Testis (tissue), 3 donors: Measurements from ENCODE around the gene KIAA0753. TPM values are rescaled to one million over a fixed set of nuclear protein-coding genes. Genes with fewer than 3 reads are reported as not detected.

Source experiments
- DNase-seq: peaks from one replicate; pipeline ENCODE4 v3.0.0-alpha.2; 2019
- H3K27ac ChIP-seq, 2 donors: fragments of 200-600 bp; sonication (generic); one replicate each; pipeline ENCODE4 v1.5.1; 2019
- H3K27me3 ChIP-seq: fragments of 200-600 bp; sonication (generic); one replicate; pipeline ENCODE4 v1.5.1; 2019
- H3K36me3 ChIP-seq: fragments of 200-600 bp; sonication (generic); one replicate; pipeline ENCODE4 v1.5.1; 2017; ENCODE audit warnings: low read depth; ENCODE audit errors: missing control alignments
- H3K4me1 ChIP-seq: fragments of 200-600 bp; sonication (generic); one replicate; pipeline ENCODE4 v1.5.1; 2019
- H3K4me3 ChIP-seq, 2 donors: fragments of 200-600 bp; sonication (generic); one replicate each; pipeline ENCODE4 v1.5.1; 2017 to 2019
- H3K9me3 ChIP-seq: fragments of 200-600 bp; sonication (generic); one replicate; pipeline ENCODE4 v1.5.1; 2017
- POLR2A ChIP-seq: fragments of 450-650 bp; IDR thresholded peaks from one replicate; pipeline ENCODE4 v1.6.1; 2017; ENCODE audit warnings: antibody characterized with exemption, mild to moderate bottlenecking, moderate library complexity
- WGBS, 2 donors: methylation state at CpG; one replicate each; pipeline ENCODE4 v1.1.5; 2018; 5-methylcytosine and 5-hydroxymethylcytosine counted together
- intact Hi-C: fragments of 100-400 bp; cut with DNase I; formaldehyde crosslinking; loops from one replicate; pipeline ENCODE4 v1.15.1; 2023; ENCODE audit warnings: low total_unique reads
- polyA plus RNA-seq: library from polyadenylated mRNA; stranded (reverse); fragments of 350-450 nt; fragmentation: Illumina TruSeq; extraction: RNeasy Lipid Tissue Mini Kit (QIAGEN cat#74804); gene quantifications from one replicate; pipeline ENCODE4 v1.2.3, GENCODE V29; 2014; ENCODE audit warnings: low read depth, low replicate concordance; ENCODE audit not compliant: insufficient read depth
- total RNA-seq, 2 donors: library from RNA; depleted of rRNA; stranded (reverse); fragments of >200 nt; gene quantifications; one replicate each; pipeline ENCODE4 v1.2.3, GENCODE V29; 2016
- TF ChIP-seq, protein P1 (sequence below), 3 experiments: fragments of 450-650 bp in 2 of 3; fragments of 200-600 bp in 1 of 3; sonication (generic) in 1 of 3; IDR thresholded peaks; one replicate each; pipeline ENCODE4 v1.5.1; 2016 to 2019; ENCODE audit warnings: antibody characterized with exemption in 3 of 3, mild to moderate bottlenecking in 2 of 3, moderate library complexity in 1 of 3

Gene KIAA0753
- total and polyA plus RNA-seq, 3 donors from 2014 or later = 43.9 to 59.8 (median 44.7) TPM

DNA sequence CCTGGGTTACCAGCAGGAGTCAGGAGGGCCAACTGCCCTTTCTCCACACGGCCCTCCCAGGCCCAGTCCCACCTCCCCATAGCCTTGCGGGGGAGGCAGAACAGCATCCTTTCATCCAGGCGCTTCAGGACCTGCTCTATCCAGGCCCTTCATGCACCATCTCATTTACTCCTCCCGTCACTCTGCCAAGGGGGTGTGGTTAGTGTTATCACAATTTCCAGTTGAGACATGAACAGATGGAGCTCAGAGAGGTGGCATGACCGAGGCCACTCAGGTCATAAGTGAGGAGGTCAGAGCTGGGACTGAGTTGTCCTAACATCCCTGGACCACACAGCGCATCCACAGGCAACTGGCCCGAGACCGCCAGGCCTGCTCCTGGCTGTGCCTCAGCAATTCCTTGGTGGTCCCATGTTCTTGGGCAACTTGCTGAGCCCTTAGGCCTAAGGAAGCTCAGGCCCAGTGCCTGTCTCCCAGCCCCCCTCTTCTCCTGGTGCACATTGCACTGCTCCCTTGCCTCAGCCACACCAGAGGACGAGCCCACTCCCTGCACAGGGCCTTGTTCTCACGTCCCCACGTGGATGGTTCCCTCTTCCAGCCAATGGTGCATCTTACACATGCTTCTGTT lies 34.8 kb upstream of the KIAA0753 start:
- Histone ChIP-seq H3K4me3 (no peak overlapping the region), H3K27me3 (no peaks in the 10 kb centered on the region), H3K36me3 (no peaks in the 10 kb centered on the region), H3K27ac (no peak overlapping the region), H3K4me1 (no peaks in the 10 kb centered on the region), H3K9me3 (no peaks in the 10 kb centered on the region)
- TF ChIP-seq POLR2A = no peak
- TF ChIP-seq, protein P1, sequence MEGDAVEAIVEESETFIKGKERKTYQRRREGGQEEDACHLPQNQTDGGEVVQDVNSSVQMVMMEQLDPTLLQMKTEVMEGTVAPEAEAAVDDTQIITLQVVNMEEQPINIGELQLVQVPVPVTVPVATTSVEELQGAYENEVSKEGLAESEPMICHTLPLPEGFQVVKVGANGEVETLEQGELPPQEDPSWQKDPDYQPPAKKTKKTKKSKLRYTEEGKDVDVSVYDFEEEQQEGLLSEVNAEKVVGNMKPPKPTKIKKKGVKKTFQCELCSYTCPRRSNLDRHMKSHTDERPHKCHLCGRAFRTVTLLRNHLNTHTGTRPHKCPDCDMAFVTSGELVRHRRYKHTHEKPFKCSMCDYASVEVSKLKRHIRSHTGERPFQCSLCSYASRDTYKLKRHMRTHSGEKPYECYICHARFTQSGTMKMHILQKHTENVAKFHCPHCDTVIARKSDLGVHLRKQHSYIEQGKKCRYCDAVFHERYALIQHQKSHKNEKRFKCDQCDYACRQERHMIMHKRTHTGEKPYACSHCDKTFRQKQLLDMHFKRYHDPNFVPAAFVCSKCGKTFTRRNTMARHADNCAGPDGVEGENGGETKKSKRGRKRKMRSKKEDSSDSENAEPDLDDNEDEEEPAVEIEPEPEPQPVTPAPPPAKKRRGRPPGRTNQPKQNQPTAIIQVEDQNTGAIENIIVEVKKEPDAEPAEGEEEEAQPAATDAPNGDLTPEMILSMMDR (IDR thresholded peaks at IDR 0.05) = no peak
- intact Hi-C loops = no loop called here
- WGBS, 2 donors = 82 to 86% methylated on average over 9 to 11 of the region's 11 CpGs
- no peak for DNase-seq

DNA sequence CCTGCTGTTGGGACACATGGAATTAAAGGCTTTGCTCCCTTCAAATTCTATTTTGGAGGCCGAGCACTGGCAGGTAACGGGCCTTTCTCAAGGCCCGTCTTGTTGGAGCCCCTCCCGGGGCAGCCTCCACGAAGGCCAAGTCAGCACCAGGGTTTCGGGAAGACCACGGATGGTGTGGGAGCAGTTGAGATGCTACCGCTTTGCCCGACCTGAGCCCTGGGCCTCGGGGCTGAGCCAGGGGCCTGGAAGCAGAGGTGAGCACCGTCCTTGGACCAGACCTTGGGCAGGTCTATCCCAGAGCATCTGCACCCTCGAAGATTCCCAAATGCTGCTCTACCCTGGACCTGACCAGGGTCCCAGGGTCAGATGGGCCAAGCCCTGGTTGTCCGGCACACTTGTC lies 34.1 kb upstream of the KIAA0753 start:
- no peaks in the 10 kb centered on the region for H3K36me3 ChIP-seq
- intact Hi-C loops = no loop called here
- DNase-seq = no peak
- TF ChIP-seq, protein P1 (IDR thresholded peaks at IDR 0.05) = no peak
- no peak for TF ChIP-seq POLR2A
- no peak overlapping the region for H3K27ac ChIP-seq
- no peaks in the 10 kb centered on the region for H3K9me3 ChIP-seq
- no peak overlapping the region for H3K4me3 ChIP-seq
- 93 to 94% methylated on average over 7 to 13 of the region's 13 CpGs for WGBS, 2 donors
- no peaks in the 10 kb centered on the region for H3K27me3 ChIP-seq
- no peaks in the 10 kb centered on the region for H3K4me1 ChIP-seq

DNA sequence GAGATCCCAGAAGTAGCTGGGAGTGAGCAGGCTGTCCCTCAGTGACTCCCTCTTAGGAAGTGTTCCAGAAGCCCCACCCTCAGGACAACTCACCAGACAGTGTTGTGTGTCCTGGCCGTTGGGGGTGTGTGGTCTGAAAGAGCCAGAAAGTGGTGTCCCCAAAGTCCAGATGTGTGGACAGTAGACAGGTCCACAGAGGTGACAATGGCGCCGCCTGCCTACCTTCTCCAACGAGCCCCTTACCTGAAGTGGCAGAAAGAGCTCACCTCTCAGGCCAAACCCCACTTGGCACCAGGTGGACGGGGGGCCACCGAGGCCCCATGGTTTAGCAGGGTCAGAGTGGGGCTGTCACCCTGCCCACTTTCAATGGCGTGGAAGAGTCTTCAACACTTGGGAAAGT lies 30.9 kb upstream of the KIAA0753 start:
- no peaks in the 10 kb centered on the region for H3K27me3 ChIP-seq
- WGBS, 2 donors = 88 to 96% methylated on average over 6 to 7 of the region's 7 CpGs
- H3K4me3 ChIP-seq = no peak overlapping the region
- no peak overlapping the region for H3K27ac ChIP-seq
- H3K36me3 ChIP-seq = no peaks in the 10 kb centered on the region
- H3K9me3 ChIP-seq = no peaks in the 10 kb centered on the region
- intact Hi-C loops = no loop called here
- no peaks in the 10 kb centered on the region for H3K4me1 ChIP-seq
- no peak for DNase-seq
- no peak for TF ChIP-seq POLR2A
- TF ChIP-seq, protein P1 (IDR thresholded peaks at IDR 0.05) = no peak

DNA sequence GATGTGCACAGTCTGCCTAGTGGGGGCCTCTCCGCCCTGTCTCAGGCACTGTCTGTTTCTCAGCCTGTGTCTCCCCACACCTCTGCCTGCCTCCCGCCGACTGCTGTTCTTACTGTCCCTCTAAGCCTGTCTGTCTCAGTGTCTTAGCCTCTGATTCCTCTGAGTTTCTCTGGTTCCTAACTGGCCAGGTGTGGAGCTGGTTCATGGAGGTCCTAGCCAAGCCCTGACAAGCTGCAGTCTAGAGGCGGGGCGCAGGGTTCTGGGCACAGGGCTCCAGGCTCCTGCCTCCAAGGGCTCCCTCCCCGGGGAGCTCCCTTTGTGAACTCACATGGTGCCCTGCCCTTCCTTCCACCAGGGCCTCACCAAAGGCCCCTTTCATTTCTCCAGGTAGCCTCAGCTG lies 30.5 kb upstream of the KIAA0753 start:
- Histone ChIP-seq H3K9me3 (no peaks in the 10 kb centered on the region), H3K27ac (no peak overlapping the region), H3K27me3 (no peaks in the 10 kb centered on the region), H3K4me1 (no peaks in the 10 kb centered on the region), H3K36me3 (no peaks in the 10 kb centered on the region), H3K4me3 (no peak overlapping the region)
- TF ChIP-seq, protein P1 (IDR thresholded peaks at IDR 0.05) = no peak
- no peak for TF ChIP-seq POLR2A
- WGBS, 2 donors = 87 to 97% methylated on average over 6 of the region's 6 CpGs
- DNase-seq = no peak
- intact Hi-C loops = no loop called here

DNA sequence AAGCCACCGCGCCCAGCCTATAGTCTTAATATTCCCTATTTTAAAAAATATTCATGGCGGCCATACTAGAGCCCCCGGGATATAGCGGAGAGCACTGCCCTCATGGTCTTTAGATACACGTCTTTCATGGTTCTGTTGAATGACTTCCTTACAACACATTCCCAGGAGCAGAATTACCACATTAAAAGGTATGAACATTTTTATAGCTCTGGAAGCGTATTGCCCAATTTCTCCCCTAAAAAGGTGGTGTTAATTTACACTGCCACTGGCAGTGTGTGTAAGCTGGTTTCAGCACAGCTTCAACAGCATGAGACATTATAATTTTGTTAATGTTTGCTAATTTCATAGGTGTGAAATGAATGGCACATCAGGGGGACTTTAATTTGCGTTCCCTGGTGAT lies 30.1 kb upstream of the KIAA0753 start:
- no peak overlapping the region for H3K4me3 ChIP-seq

More for the DNA sequence above, 30.1 kb upstream of the KIAA0753 start:
- intact Hi-C loops = no loop called here
- TF ChIP-seq, protein P1 (IDR thresholded peaks at IDR 0.05) = no peak
- TF ChIP-seq POLR2A = no peak
- no peaks in the 10 kb centered on the region for H3K9me3 ChIP-seq
- H3K27me3 ChIP-seq = no peaks in the 10 kb centered on the region
- 97 to 98% methylated on average over 8 of the region's 8 CpGs for WGBS, 2 donors
- no peak for DNase-seq
- H3K4me1 ChIP-seq = no peaks in the 10 kb centered on the region
- H3K36me3 ChIP-seq = no peaks in the 10 kb centered on the region
- H3K27ac ChIP-seq = no peak overlapping the region
